Measurements from ENCODE around the gene SNX13. TPM values are rescaled to one million over a fixed set of nuclear protein-coding genes. Genes with fewer than 3 reads are reported as not detected.

SNX13 gene
- total and polyA plus RNA-seq, 12 donors: 8.5 to 113 (median 67.4) TPM

GRCh38 chr7:17928055-17928454 is 12.2 kb downstream of the SNX13 start:
- Histone ChIP-seq H3K4me1 (replicated peaks in 1 of 2) (peaks cover 3 to 46% of the 10 kb centered on the region in 2 donors), H3K4me3 (no peak overlapping the region), H3K36me3 (replicated peaks in 1 of 2) (no peaks in the 10 kb centered on the region), H3K9me3 (replicated peaks in 1 of 3) (no peaks in the 10 kb centered on the region), H3K27ac (no peak overlapping the region), H3K27me3 (no peaks in the 10 kb centered on the region)
- intact Hi-C loops (cut with DNase I): no loop called here
- WGBS, 4 donors: 42 to 92% (median 79%) methylated on average over 1 of the region's 1 CpG
- TF ChIP-seq CTCF (IDR thresholded peaks at IDR 0.05) (no peak), POLR2A (IDR thresholded peaks at IDR 0.05) (no peak)
- no peak for DNase-seq

GRCh38 chr7:17921857-17922416 is 18.4 kb downstream of the SNX13 start:
- DNase-seq: no peak
- peaks cover 0 to 34% of the 10 kb centered on the region in 2 donors for H3K4me1 ChIP-seq (replicated peaks in 1 of 2)
- no peaks in the 10 kb centered on the region for H3K27me3 ChIP-seq
- no peak overlapping the region for H3K4me3 ChIP-seq
- WGBS, 4 donors: 90 to 100% (median 97%) methylated on average over 1 of the region's 1 CpG
- TF ChIP-seq POLR2A (IDR thresholded peaks at IDR 0.05) (no peak), CTCF (IDR thresholded peaks at IDR 0.05) (no peak)
- H3K27ac ChIP-seq: no peak overlapping the region
- H3K9me3 ChIP-seq (replicated peaks in 1 of 3): no peaks in the 10 kb centered on the region
- intact Hi-C loops (cut with DNase I): no loop called here
- no peaks in the 10 kb centered on the region for H3K36me3 ChIP-seq (replicated peaks in 1 of 2)

GRCh38 chr7:17917842-17918241 is 22.5 kb downstream of the SNX13 start:
- DNase-seq: no peak
- no peaks in the 10 kb centered on the region for H3K36me3 ChIP-seq (replicated peaks in 1 of 2)
- H3K27ac ChIP-seq: no peak overlapping the region
- H3K9me3 ChIP-seq (replicated peaks in 1 of 3): peaks cover 0 to 5% (median 0%) of the 10 kb centered on the region in 3 donors
- peaks cover 0 to 18% of the 10 kb centered on the region in 2 donors for H3K4me1 ChIP-seq (replicated peaks in 1 of 2)
- intact Hi-C loops (cut with DNase I): no loop called here
- WGBS, 4 donors: 80 to 92% (median 86%) methylated on average over 3 of the region's 3 CpGs
- H3K27me3 ChIP-seq: no peaks in the 10 kb centered on the region
- H3K4me3 ChIP-seq: no peak overlapping the region
- TF ChIP-seq CTCF (IDR thresholded peaks at IDR 0.05) (no peak), POLR2A (IDR thresholded peaks at IDR 0.05) (no peak)

GRCh38 chr7:17916786-17917185 is 23.5 kb downstream of the SNX13 start:
- no peak for TF ChIP-seq CTCF (IDR thresholded peaks at IDR 0.05)
- TF ChIP-seq POLR2A (IDR thresholded peaks at IDR 0.05): no peak
- peaks cover 0 to 5% (median 0%) of the 10 kb centered on the region in 3 donors for H3K9me3 ChIP-seq (replicated peaks in 1 of 3)
- no peaks in the 10 kb centered on the region for H3K27me3 ChIP-seq
- DNase-seq: no peak
- no peaks in the 10 kb centered on the region for H3K36me3 ChIP-seq (replicated peaks in 1 of 2)
- peaks cover 0 to 7% of the 10 kb centered on the region in 2 donors for H3K4me1 ChIP-seq (replicated peaks in 1 of 2)
- no peak overlapping the region for H3K4me3 ChIP-seq
- no peak overlapping the region for H3K27ac ChIP-seq
- intact Hi-C loops (cut with DNase I): no loop called here
